Measurements from ENCODE around the gene LBP.

DNA sequence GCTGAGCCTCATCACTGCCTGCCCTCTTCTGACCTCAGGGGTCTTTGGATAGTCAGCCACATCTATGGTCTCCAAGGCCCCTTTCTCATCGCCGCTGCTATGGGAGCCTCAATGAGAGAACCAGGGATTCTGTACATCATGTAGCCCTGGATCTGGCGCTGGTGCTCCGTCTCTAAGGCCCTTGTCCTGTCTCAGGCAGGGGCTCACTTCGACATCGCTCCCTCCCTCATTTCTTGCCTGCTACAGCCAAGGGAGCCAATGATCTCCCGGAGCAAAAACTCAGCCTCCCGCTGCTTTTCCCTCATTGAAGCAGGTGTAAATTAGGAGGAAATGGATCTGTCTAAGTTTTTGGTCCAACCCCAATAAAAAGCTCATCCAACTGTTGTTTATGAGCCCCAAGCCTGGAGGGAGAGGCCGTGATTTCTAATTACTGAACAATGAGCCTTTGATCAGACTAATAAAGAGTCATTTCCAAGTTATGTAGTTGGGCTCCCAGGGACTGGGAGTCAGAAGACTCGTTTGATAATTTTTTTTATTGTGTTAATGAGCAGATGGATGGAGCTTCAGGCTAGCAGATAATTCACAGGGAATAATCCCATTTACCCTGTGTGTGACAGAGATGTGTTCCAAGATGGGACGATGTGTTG, 30.9 kb downstream of the LBP start:
- TF ChIP-seq CTCF (IDR thresholded peaks at IDR 0.05; ENCODE audit: low read length) (no peak), EZH2 (IDR thresholded peaks at IDR 0.05; ENCODE audit: borderline replicate concordance, low read length) (no peak)

All from OCI-LY1 (cell line).